CD4-positive, alpha-beta T cell treated with Interferon gamma for 1 hour (primary cell): ENCODE measurements around the gene IQGAP1.
"Not testable (repeated sequence)": the region's sequence is repeated elsewhere in the genome, so short reads cannot be mapped to it uniquely, and the experiment has no call there.

Experiments
- DNase-seq: peaks from one replicate; pipeline ENCODE4 v3.0.0-alpha.2; 2020

The IQGAP1 gene

DNA sequence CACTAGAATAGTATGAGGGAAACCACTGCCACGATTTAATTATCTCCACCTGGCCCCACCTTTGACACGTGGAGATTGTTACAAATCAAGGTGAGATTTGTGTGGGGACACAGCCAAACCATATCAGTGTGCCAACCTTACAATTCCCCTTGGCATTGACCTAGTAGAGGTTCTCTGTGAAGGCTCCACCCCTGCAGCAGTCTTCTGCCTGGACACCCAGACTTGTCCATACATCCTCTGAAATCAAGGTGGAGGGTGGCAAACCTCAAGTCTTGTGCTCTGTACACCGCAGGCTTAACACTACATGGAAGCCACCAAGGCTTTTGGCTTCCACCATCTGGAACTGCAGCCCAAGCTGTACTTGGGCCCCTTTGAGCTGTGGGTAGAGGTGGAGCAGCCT, 8.8 kb upstream of the IQGAP1 start:
- no peak for DNase-seq

DNA sequence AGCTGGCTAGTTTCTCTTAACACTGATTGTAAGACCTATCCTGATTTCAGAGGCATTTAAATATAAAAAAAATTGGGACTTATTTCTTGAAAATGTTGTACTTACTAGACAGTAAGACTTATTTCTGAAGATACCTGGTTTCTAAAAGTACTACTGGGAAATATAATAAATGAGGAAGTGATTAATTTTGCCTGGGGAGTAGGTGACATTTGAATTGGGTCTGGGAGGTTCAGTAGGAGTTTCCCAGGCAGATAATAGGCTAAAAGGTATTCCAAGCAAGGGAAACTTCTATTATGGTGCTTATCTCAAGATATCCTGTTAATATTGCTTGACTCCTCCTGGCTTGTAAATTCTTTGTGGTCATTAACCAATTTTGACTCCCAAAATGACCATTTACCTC, 6.5 kb upstream of the IQGAP1 start:
- DNase-seq: no peak

GRCh38 chr15:90382320-90382719, 5.7 kb upstream of the IQGAP1 start:
- no peak for DNase-seq

DNA sequence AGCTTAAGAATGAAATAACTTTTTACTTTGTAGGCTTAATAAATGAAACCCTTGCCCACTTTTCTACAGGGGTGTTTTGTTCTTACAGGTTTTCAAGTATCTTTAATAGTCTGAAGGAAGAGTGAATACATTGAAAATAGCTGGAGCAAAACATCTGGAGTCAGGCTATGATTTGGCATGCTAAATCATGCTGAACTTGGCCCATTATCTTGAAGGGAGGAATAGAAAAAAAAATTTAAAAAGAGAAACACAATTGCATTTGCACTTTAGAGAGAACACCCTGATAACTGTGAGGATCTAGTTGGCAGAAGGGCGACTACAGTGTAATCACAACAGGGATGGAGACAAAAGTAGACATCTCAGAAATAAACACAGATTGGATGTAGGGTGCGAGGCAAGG, 1.8 kb upstream of the IQGAP1 start:
- no peak for DNase-seq

DNA sequence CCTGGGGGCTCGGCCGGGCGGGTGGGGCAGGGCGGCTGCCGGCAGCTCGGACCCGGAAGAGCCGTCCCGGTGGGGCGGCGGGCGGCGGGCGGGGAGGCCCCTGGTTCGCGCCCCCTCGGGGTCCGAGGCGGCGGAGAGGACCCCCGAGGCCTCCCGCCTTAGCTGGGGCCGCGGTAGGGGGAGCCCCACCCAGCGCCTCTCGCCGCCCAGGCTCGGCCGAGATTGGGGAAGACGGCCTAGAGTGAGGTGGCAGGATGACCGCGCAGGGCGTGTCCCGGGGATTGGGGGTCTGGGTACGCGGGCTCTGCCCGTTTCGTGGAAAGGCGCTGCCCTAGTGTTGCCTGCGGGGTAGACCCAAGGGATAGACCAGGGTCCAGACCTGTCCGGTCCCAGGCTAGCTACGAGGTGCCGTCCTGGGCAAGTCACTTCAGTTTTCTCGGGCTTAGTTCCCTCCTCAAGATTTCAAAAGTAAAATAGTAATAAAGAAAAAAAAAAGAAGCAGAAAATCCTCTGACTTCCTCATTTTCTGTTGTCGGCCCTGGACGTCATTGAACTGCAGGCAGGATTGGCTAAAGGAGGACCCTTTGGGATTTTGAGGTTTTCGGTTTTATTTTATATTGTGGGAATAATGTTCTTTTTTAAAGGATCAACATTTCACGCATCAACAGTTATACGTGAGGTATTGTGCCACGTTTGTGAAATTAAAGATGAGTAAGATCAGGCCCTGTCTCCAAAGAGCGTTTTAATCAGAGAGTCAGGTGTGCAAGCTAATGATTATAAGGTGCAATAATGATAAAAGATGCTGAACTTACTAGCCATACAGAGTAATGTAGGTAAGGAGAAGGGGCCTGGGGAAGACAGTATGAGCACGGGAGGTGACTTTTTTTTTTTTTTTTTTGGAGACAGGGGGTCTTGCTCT, 679 bp downstream of the IQGAP1 start:
- DNase-seq: peak; percentile 74

DNA sequence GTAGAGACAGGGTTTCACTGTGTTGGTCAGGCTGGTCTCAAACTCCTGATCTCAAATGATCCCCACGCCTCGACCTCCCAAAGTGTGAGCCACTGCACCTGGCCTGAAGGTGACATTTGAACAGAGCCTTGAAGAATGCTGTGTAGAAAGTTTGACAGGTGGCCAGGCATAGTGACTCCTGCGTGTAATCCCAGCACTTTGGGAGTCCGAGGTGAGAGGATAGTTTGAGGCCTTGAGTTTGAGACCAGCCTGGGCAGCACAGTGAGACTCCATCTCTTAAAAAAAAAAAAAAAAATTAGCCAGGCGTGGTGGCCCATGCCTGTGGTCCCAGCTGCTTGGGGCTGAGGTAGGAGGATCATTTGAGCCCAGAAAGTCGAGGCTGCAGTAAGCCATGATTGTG, 1.5 kb downstream of the IQGAP1 start:
- no peak for DNase-seq

DNA sequence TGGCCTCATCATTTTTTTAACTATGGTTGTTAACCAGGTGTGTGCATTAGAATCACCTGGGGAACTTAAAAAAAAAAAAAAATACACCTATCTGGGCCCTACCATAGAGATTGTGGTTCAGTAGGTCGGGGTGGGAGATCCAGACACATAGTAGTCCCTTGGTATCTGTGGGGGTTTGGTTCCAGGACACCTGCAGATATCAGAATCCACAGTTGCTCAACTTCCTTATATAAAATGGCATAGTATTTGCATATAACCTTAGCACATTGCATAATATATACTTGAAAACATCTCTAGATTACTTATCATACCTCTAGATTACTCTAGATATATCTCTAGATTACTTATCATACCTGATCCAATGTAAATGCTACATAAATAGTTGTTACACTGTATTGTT, 5.0 kb downstream of the IQGAP1 start:
- DNase-seq: no peak

DNA sequence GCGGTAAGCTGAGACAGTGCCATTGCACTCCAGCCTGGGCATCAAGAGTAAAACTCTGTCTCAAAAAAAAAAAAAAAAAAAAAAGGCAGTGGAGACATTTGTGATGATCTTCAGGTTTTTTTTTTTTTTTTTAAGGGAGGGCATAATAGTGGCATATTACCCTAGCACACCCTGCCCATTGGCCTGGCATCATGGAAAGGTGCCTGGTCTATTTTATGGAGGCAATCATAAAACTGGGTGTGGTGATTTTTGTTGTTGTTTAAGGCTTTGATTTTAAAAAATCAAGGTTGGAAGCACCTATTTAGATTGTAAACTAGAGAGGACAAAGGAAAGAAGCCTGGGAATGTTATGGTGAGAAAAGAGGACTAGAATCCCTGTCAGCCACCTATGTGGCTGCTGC, 6.0 kb downstream of the IQGAP1 start:
- no peak for DNase-seq

- no peak for DNase-seq
These were observed 6.9 kb downstream of the IQGAP1 start for GRCh38 chr15:90394748-90395442.

- DNase-seq: no peak
These were observed 8.3 kb downstream of the IQGAP1 start for GRCh38 chr15:90396321-90396720.

GRCh38 chr15:90400005-90400758, 12.1 kb downstream of the IQGAP1 start:
- DNase-seq: no peak

- peak; percentile 85 for DNase-seq
These were observed 12.8 kb downstream of the IQGAP1 start for GRCh38 chr15:90400759-90401314.

GRCh38 chr15:90401495-90401894, 13.5 kb downstream of the IQGAP1 start:
- no peak for DNase-seq

DNA sequence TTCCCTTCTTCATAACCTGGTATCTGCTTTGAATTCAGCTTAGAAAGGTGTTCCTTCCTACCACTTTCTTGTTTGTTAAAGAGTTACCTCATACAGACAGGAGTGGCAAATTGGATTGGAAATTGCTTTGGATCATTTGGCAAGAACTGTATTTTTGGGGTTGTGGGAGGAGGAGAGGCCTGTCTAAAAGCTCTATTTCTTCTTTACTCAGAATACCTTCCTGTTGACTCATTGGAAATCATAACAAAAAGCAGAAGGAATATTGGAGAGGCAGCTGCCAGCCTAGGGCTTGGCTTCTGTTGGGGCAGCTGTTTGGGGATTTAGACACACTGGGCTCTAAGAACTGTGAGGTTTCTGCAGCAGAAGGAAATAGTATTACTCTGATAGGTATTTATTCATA, 14.2 kb downstream of the IQGAP1 start:
- DNase-seq: peak; percentile 27

- no peak for DNase-seq
These were observed 14.7 kb downstream of the IQGAP1 start for GRCh38 chr15:90402767-90403166.

DNA sequence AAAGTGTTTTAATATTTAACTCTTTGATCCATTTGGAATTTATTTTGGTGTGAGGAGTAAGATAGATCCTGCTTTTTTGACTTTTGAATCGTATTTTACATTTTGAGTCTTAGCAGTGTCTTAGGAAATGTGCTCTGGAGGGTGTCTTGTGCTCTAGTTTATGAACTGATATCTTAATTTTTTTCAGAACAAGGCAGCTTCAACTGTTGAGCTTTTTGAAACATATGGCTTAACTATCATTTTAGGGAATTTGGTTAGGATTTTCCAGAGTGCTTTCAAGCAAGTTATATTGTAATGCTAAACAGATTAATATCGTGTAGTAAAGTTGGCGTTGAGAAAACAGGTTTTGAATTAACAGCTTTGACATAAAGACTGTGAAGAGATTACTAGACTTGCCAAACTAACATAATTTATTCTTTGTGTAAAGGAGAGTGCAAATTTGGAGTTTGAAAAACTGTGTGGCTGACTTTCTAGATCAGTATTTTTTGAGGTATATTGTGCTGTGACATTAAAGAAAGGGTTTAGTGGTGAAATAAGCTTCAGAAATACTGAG, 17.1 kb downstream of the IQGAP1 start:
- no peak for DNase-seq

- no peak for DNase-seq
These were observed 19.3 kb downstream of the IQGAP1 start for GRCh38 chr15:90407336-90407735.

GRCh38 chr15:90407871-90408317, 19.9 kb downstream of the IQGAP1 start:
- DNase-seq: peak; percentile 8

- no peak for DNase-seq
These were observed 20.6 kb downstream of the IQGAP1 start for GRCh38 chr15:90408657-90409056.

GRCh38 chr15:90409587-90409986, 21.5 kb downstream of the IQGAP1 start:
- DNase-seq: not testable (repeated sequence)

DNA sequence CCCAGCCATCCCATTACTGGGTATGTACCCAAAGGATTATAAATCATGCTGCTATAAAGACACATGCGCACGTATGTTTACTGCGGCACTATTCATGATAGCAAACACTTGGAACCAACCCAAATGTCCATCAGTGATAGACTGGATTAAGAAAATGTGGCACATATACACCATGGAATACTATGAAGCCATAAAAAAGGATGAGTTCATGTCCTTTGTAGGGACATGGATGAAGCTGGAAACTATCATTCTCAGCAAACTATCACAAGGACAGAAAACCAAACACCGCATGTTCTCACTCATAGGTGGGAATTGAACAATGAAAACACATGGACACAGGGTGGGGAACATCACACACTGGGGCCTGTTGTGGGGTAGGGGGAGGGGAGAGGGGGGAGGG, 22.3 kb downstream of the IQGAP1 start:
- DNase-seq: not testable (repeated sequence)

DNA sequence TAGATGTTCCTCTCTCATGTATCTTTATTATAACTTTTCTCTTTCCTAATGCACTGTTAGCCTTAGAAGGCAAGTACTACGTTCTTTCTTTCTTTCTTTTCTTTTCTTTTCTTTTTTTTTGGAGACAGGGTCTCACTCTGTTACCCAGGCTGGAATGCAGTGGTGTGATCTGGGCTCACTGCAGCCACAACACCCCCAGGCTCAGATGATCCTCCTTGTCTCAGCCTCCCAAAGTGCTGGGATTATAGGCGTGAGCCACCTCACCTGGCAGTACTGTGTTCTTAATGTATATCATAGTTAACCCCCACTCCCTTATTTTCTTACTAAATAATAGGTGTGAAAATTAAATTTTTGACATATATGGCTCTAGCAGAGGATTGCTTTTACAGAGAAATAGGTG, 23.1 kb downstream of the IQGAP1 start:
- DNase-seq: no peak
